ENCODE results near the gene REC114. TPM values are rescaled to one million over a fixed set of nuclear protein-coding genes. Genes with fewer than 3 reads are reported as not detected.

Gene REC114
- total RNA-seq, 1 experiment from 2014 or later: not detected

GRCh38 chr15:73583544-73583943, 140.6 kb downstream of the REC114 start (continued):
- no peak for TF ChIP-seq EZH2phosphoT487 (IDR thresholded peaks at IDR 0.05; ENCODE audit: borderline replicate concordance)
- no peak for TF ChIP-seq EGR1 (IDR thresholded peaks at IDR 0.05; ENCODE audit: low read depth)
- no peak for TF ChIP-seq YY1 (IDR thresholded peaks at IDR 0.05; ENCODE audit: extremely low read depth, insufficient replicate concordance, low read depth, low read length)

GRCh38 chr15:73584699-73585420, 141.9 kb downstream of the REC114 start:
- POLR2A ChIA-PET: no interaction called here
- no peak overlapping the region for H3K27ac ChIP-seq (ENCODE audit: low read depth, low read length)
- intact Hi-C loops (cut with micrococcal nuclease): no loop called here
- H3K4me2 ChIP-seq (ENCODE audit: low read length): no peak overlapping the region
- no peaks in the 10 kb centered on the region for H4K20me1 ChIP-seq (ENCODE audit: insufficient read depth)
- H3K9ac ChIP-seq (ENCODE audit: low read length): no peak overlapping the region
- H2AFZ ChIP-seq (ENCODE audit: low read depth, low read length, poor library complexity, severe bottlenecking): no peak overlapping the region
- no peaks in the 10 kb centered on the region for H3K9me3 ChIP-seq (ENCODE audit: control insufficient read depth in 1 of 2, insufficient read depth in 1 of 2, low read depth in 1 of 2, low read length in 2 of 2)
- DNase-seq (ENCODE audit: low read depth, low spot score): no peak
- no peaks in the 10 kb centered on the region for H3K4me1 ChIP-seq (ENCODE audit: control insufficient read depth in 1 of 2, insufficient read depth in 2 of 2, low read length in 2 of 2)
- H3K4me3 ChIP-seq (replicated peaks in 1 of 2; ENCODE audit: low read depth in 1 of 2, low read length in 2 of 2): no peak overlapping the region
- H3K27me3 ChIP-seq (ENCODE audit: insufficient read depth, low read length): no peaks in the 10 kb centered on the region
- TSS peak; percentile 5 for BruUV-seq (replicated peaks)
- RAD21 ChIA-PET (ENCODE audit: low non-redundant PET in 1 of 2, low total read pairs in 2 of 2, uncharacterized antibody in 2 of 2, unreplicated experiment in 2 of 2): no interaction called here
- ATAC-seq: no peak
- H3K36me3 ChIP-seq (ENCODE audit: control insufficient read depth in 1 of 2, insufficient read depth in 2 of 2, low read length in 2 of 2): peaks cover 21 to 31% of the 10 kb centered on the region in 2 experiments
- CTCF ChIA-PET: no interaction called here
- TF ChIP-seq RAD21 (IDR thresholded peaks at IDR 0.05; ENCODE audit: low read depth) (no peak), TCF7L2 (IDR thresholded peaks at IDR 0.05; ENCODE audit: borderline replicate concordance, extremely low read depth, insufficient read depth, insufficient read length) (no peak), JUND (IDR thresholded peaks at IDR 0.05) (no peak), FOSL1 (IDR thresholded peaks at IDR 0.05; ENCODE audit: low read depth) (no peak), ZBTB33 (IDR thresholded peaks at IDR 0.05; ENCODE audit: extremely low read depth, insufficient replicate concordance, low read length) (no peak), ZNF274 (IDR thresholded peaks at IDR 0.05; ENCODE audit: low read depth, low read length) (no peak), POLR2A (IDR thresholded peaks at IDR 0.05; ENCODE audit: borderline replicate concordance, extremely low read depth, insufficient read depth, insufficient read length) (no peak), ZFX (IDR thresholded peaks at IDR 0.05) (no peak), YY1 (IDR thresholded peaks at IDR 0.05; ENCODE audit: extremely low read depth, insufficient replicate concordance, low read depth, low read length) (no peak), EZH2phosphoT487 (IDR thresholded peaks at IDR 0.05; ENCODE audit: borderline replicate concordance) (no peak), EGR1 (IDR thresholded peaks at IDR 0.05; ENCODE audit: low read depth) (no peak), REST (IDR thresholded peaks at IDR 0.05; ENCODE audit: low read depth) (no peak), ELF1 (IDR thresholded peaks at IDR 0.05; ENCODE audit: borderline replicate concordance, low read depth) (no peak), POLR2AphosphoS5 (IDR thresholded peaks at IDR 0.05; ENCODE audit: low read depth, low read length) (no peak), SP1 (IDR thresholded peaks at IDR 0.05; ENCODE audit: low read depth) (no peak), CBX3 (IDR thresholded peaks at IDR 0.05; ENCODE audit: low read depth) (no peak), ATF3 (IDR thresholded peaks at IDR 0.05) (no peak), SRF (IDR thresholded peaks at IDR 0.05; ENCODE audit: low read depth) (no peak), MAX (IDR thresholded peaks at IDR 0.05) (no peak)
- no peaks in the 10 kb centered on the region for H3K79me2 ChIP-seq (ENCODE audit: insufficient read depth, low read length)
- no peaks in the 10 kb centered on the region for H3K9me2 ChIP-seq (ENCODE audit: insufficient read depth)
